A673 (cell line): ENCODE results near the gene PACS2. TPM values are rescaled to one million over a fixed set of nuclear protein-coding genes. Genes with fewer than 3 reads are reported as not detected.

ENCODE experiments used
- BruUV-seq: library from RNA; stranded (reverse); fragments of 400-500 nt; replicated peaks from 2 replicates; lab custom pipeline; 2021; lab: Mats Ljungman, UMichigan
- CTCF ChIA-PET: fragments of 300-600 bp; sonication (Branson Sonifier 250); formaldehyde crosslinking; loops from one replicate; lab custom pipeline; 2022; ENCODE audit warnings: antibody characterized with exemption; lab: Charles Lee
- POLR2A ChIA-PET: fragments of 300-600 bp; sonication (Branson Sonifier 250); formaldehyde crosslinking; loops from one replicate; lab custom pipeline; 2022; ENCODE audit warnings: antibody characterized with exemption; ENCODE audit not compliant: low non-redundant PET; lab: Charles Lee
- DNase-seq: peaks from one replicate; pipeline ENCODE4 v3.0.0-alpha.2; 2015; ENCODE audit warnings: low spot score
- H3K27ac ChIP-seq: fragments of 200-600 bp; sonication (generic); 2 replicates; pipeline ENCODE4 v1.5.1; 2016; ENCODE audit warnings: mixed run types, low read depth, mild to moderate bottlenecking, mixed read lengths, antibody characterized with exemption, low read length; ENCODE audit not compliant: poor library complexity, severe bottlenecking
- H3K27me3 ChIP-seq: fragments of 200-600 bp; sonication (generic); replicated peaks from 2 replicates; pipeline ENCODE4 v1.6.1; 2017; ENCODE audit warnings: mixed run types, low read depth, mild to moderate bottlenecking, mixed read lengths, antibody characterized with exemption, low read length; ENCODE audit not compliant: insufficient read depth, poor library complexity
- H3K36me3 ChIP-seq: fragments of 200-600 bp; sonication (generic); 2 replicates; pipeline ENCODE4 v1.6.1; 2016; ENCODE audit warnings: mixed run types, mild to moderate bottlenecking, mixed read lengths, antibody characterized with exemption, low read length; ENCODE audit not compliant: insufficient read depth, poor library complexity, severe bottlenecking
- H3K4me1 ChIP-seq: fragments of 200-600 bp; sonication (generic); 2 replicates; pipeline ENCODE4 v1.6.1; 2017; ENCODE audit warnings: mixed run types, mild to moderate bottlenecking, mixed read lengths, antibody characterized with exemption, low read length; ENCODE audit not compliant: insufficient read depth, poor library complexity, severe bottlenecking
- H3K4me3 ChIP-seq: fragments of 200-600 bp; sonication (generic); 2 replicates; pipeline ENCODE4 v1.5.1; 2016; ENCODE audit warnings: low read depth, mixed run types, mild to moderate bottlenecking, mixed read lengths, low read length; ENCODE audit not compliant: poor library complexity, severe bottlenecking
- H3K9me3 ChIP-seq: fragments of 200-600 bp; sonication (generic); 2 replicates; pipeline ENCODE4 v1.6.1; 2016; ENCODE audit warnings: mixed run types, low read depth, mild to moderate bottlenecking, mixed read lengths, antibody characterized with exemption, low read length; ENCODE audit not compliant: poor library complexity, severe bottlenecking
- CTCF ChIP-seq: fragments of 300-800, 200-600 bp; sonication (generic); conservative IDR thresholded peaks from 2 replicates; pipeline ENCODE4 v1.5.1; 2017; ENCODE audit warnings: low read depth, mild to moderate bottlenecking, antibody characterized with exemption, low read length, moderate library complexity, mixed read lengths
- EZH2 ChIP-seq: fragments of 200-600 bp; sonication (generic); IDR thresholded peaks from 2 replicates; pipeline ENCODE4 v1.6.1; 2017; ENCODE audit warnings: borderline replicate concordance, low read depth, mild to moderate bottlenecking, mixed read lengths, antibody characterized with exemption, low read length; ENCODE audit not compliant: poor library complexity, severe bottlenecking
- intact Hi-C: fragments of 100-400 bp; cut with micrococcal nuclease; formaldehyde crosslinking; loops from one replicate; pipeline ENCODE4 v1.10.0; 2022; ENCODE audit not compliant: unreplicated experiment
- total RNA-seq: library from RNA; stranded (reverse); gene quantifications from 2 replicates; pipeline ENCODE4 v1.2.3, GENCODE V29; 2021

The PACS2 gene
- total RNA-seq, 1 experiment from 2014 or later, result 52.5 TPM

GRCh38 chr14:105316968-105317510 lies 2.5 kb downstream of the PACS2 start:
- Histone ChIP-seq H3K27ac (no peak overlapping the region), H3K4me1 (peaks cover 17% of the 10 kb centered on the region), H3K4me3 (no peak overlapping the region), H3K36me3 (no peaks in the 10 kb centered on the region), H3K9me3 (no peaks in the 10 kb centered on the region), H3K27me3 (no peaks in the 10 kb centered on the region)
- CTCF ChIA-PET, result no interaction called here
- POLR2A ChIA-PET, result no interaction called here
- intact Hi-C loops, result no loop called here
- no peak for DNase-seq
- no peak for TF ChIP-seq EZH2
- TF ChIP-seq CTCF, result no peak
- no TSS peak for BruUV-seq

GRCh38 chr14:105317546-105317945 lies 3.0 kb downstream of the PACS2 start:
- no peak overlapping the region for H3K4me3 ChIP-seq
- POLR2A ChIA-PET, result no interaction called here
- intact Hi-C loops, result no loop called here

GRCh38 chr14:105322791-105323556 lies 8.4 kb downstream of the PACS2 start:
- no peaks in the 10 kb centered on the region for H3K4me1 ChIP-seq
- no peaks in the 10 kb centered on the region for H3K27me3 ChIP-seq
- no TSS peak for BruUV-seq
- DNase-seq, result no peak
- H3K36me3 ChIP-seq, result no peaks in the 10 kb centered on the region
- ChIA-PET CTCF (no interaction called here), POLR2A (no interaction called here)
- H3K4me3 ChIP-seq, result no peak overlapping the region
- H3K9me3 ChIP-seq, result no peaks in the 10 kb centered on the region
- no peak overlapping the region for H3K27ac ChIP-seq
- no peak for TF ChIP-seq EZH2
- no peak for TF ChIP-seq CTCF
- intact Hi-C loops, result no loop called here

More at GRCh38 chr14:105317546-105317945, 3.0 kb downstream of the PACS2 start:
- CTCF ChIA-PET, result no interaction called here
- Histone ChIP-seq H3K27me3 (no peaks in the 10 kb centered on the region), H3K36me3 (no peaks in the 10 kb centered on the region), H3K9me3 (no peaks in the 10 kb centered on the region), H3K27ac (no peak overlapping the region), H3K4me1 (peaks cover 17% of the 10 kb centered on the region)
- no peak for TF ChIP-seq EZH2
- no peak for TF ChIP-seq CTCF
- peak; percentile 28 for DNase-seq
- BruUV-seq, result no TSS peak
